Activated T-cell treated with anti-CD3 and anti-CD28 coated beads, Interleukin-2, amount 50 U/mL, for 4 hours (primary cell): ENCODE measurements around the gene TAF1B. TPM values are rescaled to one million over a fixed set of nuclear protein-coding genes. Genes with fewer than 3 reads are reported as not detected.
A peak's percentile ranks its signal among the peaks of the same experiment; 100 is the strongest.
"Not testable (repeated sequence)": the region's sequence is repeated elsewhere in the genome, so short reads cannot be mapped to it uniquely, and the experiment has no call there.

Experiments used
- ATAC-seq, 2 donors: fragments of 200-7000 bp; cut with Tn5 transposase; one replicate each; pipeline ENCODE4 v1.10.0; 2021
- DNase-seq: peaks from one replicate; pipeline ENCODE4 v3.0.0-alpha.2; 2020
- H3K27me3 Mint-ChIP-seq: one replicate; pipeline ENCODE4 v1.8.0; 2021; ENCODE audit warnings: low read depth, mixed read lengths
- H3K36me3 Mint-ChIP-seq: one replicate; pipeline ENCODE4 v1.8.0; 2022; ENCODE audit warnings: mixed read lengths; ENCODE audit not compliant: insufficient read depth
- H3K4me1 Mint-ChIP-seq: one replicate; pipeline ENCODE4 v1.8.0; 2021; ENCODE audit warnings: low read depth, mixed read lengths
- H3K4me3 Mint-ChIP-seq: one replicate; pipeline ENCODE4 v1.8.0; 2021; ENCODE audit warnings: mild to moderate bottlenecking, moderate library complexity, mixed read lengths
- H3K9me3 Mint-ChIP-seq: one replicate; pipeline ENCODE4 v1.8.0; 2021; ENCODE audit warnings: mixed read lengths
- total RNA-seq, 3 donors: library from RNA; stranded (reverse); gene quantifications; one replicate each; pipeline ENCODE4 v1.2.1, GENCODE V29; 2021

The TAF1B gene
- total RNA-seq, 3 donors from 2014 or later: 23.3 to 29.6 (median 26.4) TPM

DNA sequence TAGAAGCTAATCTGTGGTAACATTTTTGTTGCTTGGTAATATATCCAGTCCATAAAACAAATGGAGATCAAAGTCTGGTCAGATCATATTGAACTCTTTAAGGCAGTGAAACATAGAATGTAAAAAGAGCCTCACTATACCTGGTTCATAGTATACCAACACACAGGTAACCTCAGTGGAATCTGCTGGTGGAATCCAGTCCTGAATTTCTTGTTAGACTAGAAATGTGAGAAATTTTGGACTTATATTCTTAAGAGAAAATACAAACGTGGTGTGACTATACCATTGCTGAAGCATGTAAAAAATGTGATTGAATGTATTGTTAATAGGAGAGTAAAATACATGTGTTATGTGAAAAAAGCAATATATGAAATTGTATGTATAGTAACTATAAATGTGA, 62.1 kb downstream of the TAF1B start:
- ATAC-seq (no peak), DNase-seq (no peak)
- no peak overlapping the region for H3K4me3 Mint-ChIP-seq
- H3K27me3 Mint-ChIP-seq: no peaks in the 10 kb centered on the region
- no peaks in the 10 kb centered on the region for H3K9me3 Mint-ChIP-seq
- H3K36me3 Mint-ChIP-seq: peaks cover 22% of the 10 kb centered on the region
- peaks cover 1% of the 10 kb centered on the region for H3K4me1 Mint-ChIP-seq

DNA sequence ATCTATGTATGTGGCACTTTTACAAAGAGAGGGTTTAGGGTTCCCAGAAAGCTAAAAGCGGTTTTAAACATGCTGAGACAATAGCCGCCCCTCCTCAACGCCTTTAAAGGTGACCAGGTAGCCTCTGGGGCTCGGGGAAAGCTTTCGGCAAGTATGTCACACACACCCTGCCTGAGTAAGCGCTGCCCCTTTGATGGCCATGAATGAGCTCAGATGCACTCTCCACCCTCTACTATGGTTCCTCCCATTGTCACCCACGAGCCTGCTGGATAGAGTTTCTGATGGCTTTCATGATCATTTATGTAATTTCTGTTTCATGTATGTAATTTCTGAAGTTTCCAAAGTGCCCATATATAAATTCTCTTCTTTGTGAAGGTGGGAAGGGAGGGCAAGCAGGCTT, 64.1 kb downstream of the TAF1B start:
- Mint-ChIP-seq H3K27me3 (no peaks in the 10 kb centered on the region), H3K36me3 (peaks cover 31% of the 10 kb centered on the region), H3K4me3 (no peak overlapping the region), H3K9me3 (no peaks in the 10 kb centered on the region), H3K4me1 (no peaks in the 10 kb centered on the region)
- DNase-seq (no peak), ATAC-seq (no peak)

DNA sequence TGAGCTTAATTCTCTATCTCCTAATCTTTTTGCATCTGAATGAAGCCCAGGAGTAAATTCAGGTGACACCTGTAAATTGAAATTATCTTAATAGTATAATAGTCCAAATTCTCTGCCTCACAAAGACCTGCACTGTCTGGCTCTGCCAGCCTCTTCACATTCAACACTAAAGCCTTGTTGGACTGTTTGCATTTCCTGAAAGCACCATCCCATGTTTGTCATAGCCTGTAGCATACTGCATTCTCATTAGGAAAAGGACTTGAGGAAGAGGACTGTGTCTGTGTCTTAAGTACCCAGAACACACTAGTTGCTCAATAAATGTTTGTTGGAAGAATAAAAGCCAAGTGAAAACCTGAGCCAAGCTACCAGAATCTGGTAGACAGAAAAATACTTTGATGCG, 65.4 kb downstream of the TAF1B start:
- Mint-ChIP-seq H3K4me3 (no peak overlapping the region), H3K4me1 (no peaks in the 10 kb centered on the region), H3K9me3 (no peaks in the 10 kb centered on the region), H3K27me3 (no peaks in the 10 kb centered on the region), H3K36me3 (peaks cover 38% of the 10 kb centered on the region)
- no peak for DNase-seq
- no peak for ATAC-seq

DNA sequence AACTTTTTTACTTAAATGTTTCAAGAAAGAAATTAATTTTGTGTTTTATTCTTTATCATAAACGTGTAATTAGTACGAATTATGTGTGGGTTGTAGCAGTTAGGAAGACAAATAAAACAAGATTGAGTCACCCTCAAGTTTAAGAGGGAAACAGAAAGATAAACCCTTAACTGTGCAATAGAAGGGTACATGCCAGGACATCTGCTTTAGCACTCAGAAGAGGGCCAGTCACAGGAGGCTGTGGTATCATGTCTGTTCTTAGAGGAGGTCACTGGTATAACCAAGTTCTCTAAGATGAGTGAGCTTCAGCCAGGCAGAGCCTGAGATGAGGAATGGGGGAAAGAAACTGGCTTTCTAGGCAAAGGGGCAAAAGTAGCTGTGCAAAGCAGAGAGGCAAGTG, 65.8 kb downstream of the TAF1B start:
- H3K36me3 Mint-ChIP-seq: peaks cover 36% of the 10 kb centered on the region
- H3K4me3 Mint-ChIP-seq: no peak overlapping the region
- H3K27me3 Mint-ChIP-seq: no peaks in the 10 kb centered on the region
- no peaks in the 10 kb centered on the region for H3K9me3 Mint-ChIP-seq
- peaks cover under 1% of the 10 kb centered on the region for H3K4me1 Mint-ChIP-seq
- ATAC-seq (no peak), DNase-seq (no peak)

DNA sequence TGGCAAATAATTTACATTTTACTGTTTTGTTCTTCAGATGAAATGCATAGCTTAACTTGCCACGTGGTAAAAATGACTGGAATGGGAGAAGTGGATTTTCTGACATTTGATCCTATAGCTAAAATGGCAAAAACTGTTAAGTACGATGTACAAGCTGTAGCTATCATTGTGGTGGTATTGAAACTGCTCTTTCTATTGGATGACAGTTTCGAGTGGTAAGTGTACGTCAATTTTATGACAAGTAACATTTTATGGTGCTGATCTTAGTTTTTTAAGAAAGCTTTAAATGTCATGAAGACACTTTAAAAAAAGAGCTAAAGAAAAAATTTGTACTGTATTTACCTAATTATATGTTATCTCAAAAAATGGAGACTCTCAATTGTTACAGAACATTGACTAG, 67.4 kb downstream of the TAF1B start:
- ATAC-seq: no peak
- H3K4me1 Mint-ChIP-seq: peaks cover 5% of the 10 kb centered on the region
- peaks cover 40% of the 10 kb centered on the region for H3K36me3 Mint-ChIP-seq
- no peaks in the 10 kb centered on the region for H3K9me3 Mint-ChIP-seq
- no peak for DNase-seq
- H3K27me3 Mint-ChIP-seq: no peaks in the 10 kb centered on the region
- H3K4me3 Mint-ChIP-seq: no peak overlapping the region

DNA sequence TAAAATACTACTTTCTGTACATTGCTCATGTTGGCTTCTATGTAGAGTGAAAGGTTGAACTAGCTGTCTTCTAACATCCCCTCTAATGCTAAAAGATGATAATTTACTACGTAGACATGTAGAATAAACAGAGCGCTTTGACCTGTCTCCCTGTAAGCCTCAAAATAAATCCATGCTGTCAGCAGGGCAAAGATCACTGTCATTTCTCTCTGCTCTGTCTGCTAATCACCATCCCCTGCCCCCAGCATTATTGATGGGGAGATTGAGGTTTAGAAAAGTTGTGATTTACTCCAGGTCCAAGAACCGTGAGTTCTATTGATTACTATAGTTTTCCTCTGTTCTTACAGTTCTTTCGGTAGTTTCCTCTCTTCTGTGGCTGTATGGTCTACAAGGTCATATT, 69.2 kb downstream of the TAF1B start:
- H3K36me3 Mint-ChIP-seq: peaks cover 37% of the 10 kb centered on the region
- DNase-seq (no peak), ATAC-seq (no peak)
- no peaks in the 10 kb centered on the region for H3K9me3 Mint-ChIP-seq
- H3K4me3 Mint-ChIP-seq: no peak overlapping the region
- peaks cover 5% of the 10 kb centered on the region for H3K4me1 Mint-ChIP-seq
- H3K27me3 Mint-ChIP-seq: no peaks in the 10 kb centered on the region

DNA sequence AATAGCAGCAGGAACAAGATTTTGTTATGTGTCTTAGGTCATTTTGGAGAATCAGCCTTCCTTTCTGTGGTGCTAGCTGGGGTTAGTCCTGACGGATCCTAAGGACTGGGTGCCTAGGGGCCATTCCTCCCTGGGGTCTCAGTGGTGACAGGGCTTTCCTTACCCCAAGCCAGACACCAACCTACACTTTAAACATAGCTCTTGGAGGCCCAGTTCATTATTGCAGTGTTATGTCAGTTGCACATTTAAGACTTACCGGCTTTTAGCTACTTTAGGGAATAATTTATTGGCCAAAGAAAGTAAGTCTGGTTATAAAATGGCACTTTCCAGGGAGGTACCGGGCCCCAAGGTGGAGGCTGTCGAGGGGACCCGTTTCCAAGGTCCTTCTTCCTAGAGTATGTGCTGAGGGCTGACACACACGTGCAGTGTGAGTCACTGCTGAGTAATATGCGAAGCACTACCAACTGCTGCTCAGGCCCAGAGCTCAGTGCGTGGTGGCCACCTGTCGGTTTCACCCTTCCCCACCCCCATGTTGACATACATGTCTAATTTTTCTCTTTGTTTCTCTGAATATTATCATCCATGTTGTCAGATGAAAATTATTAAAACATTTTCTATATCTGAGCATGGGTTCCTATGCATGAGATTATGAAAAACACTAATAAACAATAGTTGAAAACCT, 71.3 kb downstream of the TAF1B start:
- Mint-ChIP-seq H3K4me1 (peaks cover 5% of the 10 kb centered on the region), H3K9me3 (no peaks in the 10 kb centered on the region), H3K27me3 (no peaks in the 10 kb centered on the region), H3K36me3 (peaks cover 27% of the 10 kb centered on the region), H3K4me3 (no peak overlapping the region)
- peak; percentile 7 for DNase-seq
- peak; percentile 100 for ATAC-seq

DNA sequence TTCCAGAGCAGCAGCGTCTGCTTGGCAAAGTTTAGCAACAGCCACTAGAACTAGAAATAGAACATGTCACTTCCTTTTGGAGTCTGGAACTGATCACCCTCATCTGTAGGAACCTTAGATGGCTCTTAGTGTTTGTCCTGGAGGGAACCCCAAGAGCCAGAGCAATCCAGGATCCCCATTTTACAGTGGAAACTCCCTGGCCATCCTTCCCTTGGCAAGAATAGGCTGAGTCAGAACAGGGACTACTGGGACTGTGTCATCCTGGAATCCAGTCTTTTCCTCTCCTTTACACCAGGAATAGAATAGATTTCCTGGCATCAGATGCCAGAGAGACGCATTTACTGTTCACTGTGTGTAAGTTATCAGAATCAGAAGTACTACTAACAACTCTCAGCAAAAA, 75.0 kb downstream of the TAF1B start:
- no peaks in the 10 kb centered on the region for H3K9me3 Mint-ChIP-seq
- H3K4me1 Mint-ChIP-seq: peaks cover 5% of the 10 kb centered on the region
- H3K36me3 Mint-ChIP-seq: peaks cover 34% of the 10 kb centered on the region
- DNase-seq: no peak
- ATAC-seq: no peak
- H3K27me3 Mint-ChIP-seq: no peaks in the 10 kb centered on the region
- no peak overlapping the region for H3K4me3 Mint-ChIP-seq

DNA sequence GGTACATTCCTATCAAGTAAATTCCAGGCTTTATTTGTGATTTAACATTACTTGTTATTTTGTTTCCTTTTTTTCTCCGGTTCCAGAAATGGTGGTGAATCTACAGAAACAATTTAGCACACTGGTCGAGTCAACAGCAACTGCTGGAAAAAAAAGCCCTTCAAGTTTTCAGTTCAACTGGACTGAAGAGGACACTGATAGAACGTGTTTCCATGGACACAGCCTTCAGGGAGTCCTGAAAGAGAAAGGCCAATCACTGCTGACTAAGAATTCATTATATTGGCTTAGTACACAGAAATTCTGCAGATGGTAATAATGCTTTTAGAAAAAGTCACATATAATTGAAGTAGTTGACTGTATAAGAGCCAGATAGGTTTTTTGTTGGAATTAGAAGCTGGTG, 76.2 kb downstream of the TAF1B start:
- no peak for DNase-seq
- Mint-ChIP-seq H3K27me3 (no peaks in the 10 kb centered on the region), H3K36me3 (peaks cover 31% of the 10 kb centered on the region), H3K4me3 (no peak overlapping the region), H3K4me1 (peaks cover under 1% of the 10 kb centered on the region), H3K9me3 (no peaks in the 10 kb centered on the region)
- ATAC-seq: no peak

DNA sequence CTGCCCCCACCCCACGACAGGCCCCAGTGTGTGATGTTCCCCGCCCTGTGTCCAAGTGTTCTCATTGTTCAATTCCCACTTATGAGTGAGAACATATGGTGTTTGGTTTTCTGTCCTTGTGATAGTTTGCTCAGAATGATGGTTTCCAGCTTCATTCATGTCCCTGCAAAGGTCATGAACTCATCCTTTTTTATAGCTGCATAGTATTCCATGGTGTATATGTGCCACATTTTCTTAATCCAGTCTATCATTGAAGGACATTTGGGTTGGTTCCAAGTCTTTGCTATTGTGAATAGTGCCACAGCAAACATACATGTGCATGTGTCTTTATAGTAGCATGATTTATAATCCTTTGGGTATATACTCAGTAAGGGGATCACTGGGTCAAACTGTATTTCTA, 83.7 kb downstream of the TAF1B start:
- not testable (repeated sequence) for H3K4me1 Mint-ChIP-seq, H3K4me3 Mint-ChIP-seq, ATAC-seq, DNase-seq, H3K27me3 Mint-ChIP-seq, H3K9me3 Mint-ChIP-seq
- peaks cover 55% of the 10 kb centered on the region for H3K36me3 Mint-ChIP-seq

DNA sequence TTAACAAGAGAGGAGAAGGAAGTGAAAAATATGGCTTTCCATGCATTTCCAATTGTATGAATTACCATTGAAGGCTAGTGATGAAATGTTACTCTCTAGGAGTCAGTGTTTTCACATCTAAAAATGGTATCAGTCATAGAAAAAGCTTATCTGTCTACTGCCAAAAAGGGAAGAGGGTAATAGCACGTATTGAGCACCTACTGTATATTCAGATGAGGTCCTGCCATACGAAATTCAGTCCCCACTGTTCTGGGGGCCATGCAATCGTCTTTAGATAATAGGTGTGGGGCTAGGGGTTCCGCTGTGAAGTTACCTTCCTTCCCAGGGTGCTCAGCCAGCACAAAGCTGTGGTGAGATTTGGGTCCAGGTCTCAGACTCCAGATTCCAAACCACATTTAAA, 94.0 kb downstream of the TAF1B start:
- Mint-ChIP-seq H3K36me3 (peaks cover 11% of the 10 kb centered on the region), H3K9me3 (no peaks in the 10 kb centered on the region), H3K27me3 (no peaks in the 10 kb centered on the region), H3K4me1 (no peaks in the 10 kb centered on the region), H3K4me3 (no peak overlapping the region)
- ATAC-seq (no peak), DNase-seq (no peak)

DNA sequence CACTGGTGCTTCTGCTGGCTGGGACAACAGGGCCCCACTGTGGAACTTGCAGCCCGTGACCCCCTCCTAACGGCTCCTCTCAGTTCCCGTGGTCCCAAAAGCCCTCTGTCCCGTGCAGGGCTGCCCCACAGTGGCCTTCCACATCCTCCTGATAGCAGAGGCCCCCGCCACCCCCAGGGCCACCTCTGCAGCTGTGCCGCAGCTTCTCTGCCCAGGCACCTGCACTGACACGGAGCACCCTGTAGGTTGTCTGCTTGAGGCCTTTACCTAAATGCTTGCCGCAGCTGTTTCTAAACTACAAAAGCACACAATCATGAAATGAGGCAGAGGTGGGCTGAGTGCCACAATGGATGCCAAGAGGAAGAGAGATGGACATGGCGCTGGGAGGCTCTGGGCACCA, 94.7 kb downstream of the TAF1B start:
- Mint-ChIP-seq H3K36me3 (peaks cover 8% of the 10 kb centered on the region), H3K4me1 (no peaks in the 10 kb centered on the region), H3K27me3 (no peaks in the 10 kb centered on the region), H3K9me3 (no peaks in the 10 kb centered on the region), H3K4me3 (no peak overlapping the region)
- no peak for DNase-seq
- ATAC-seq: no peak

DNA sequence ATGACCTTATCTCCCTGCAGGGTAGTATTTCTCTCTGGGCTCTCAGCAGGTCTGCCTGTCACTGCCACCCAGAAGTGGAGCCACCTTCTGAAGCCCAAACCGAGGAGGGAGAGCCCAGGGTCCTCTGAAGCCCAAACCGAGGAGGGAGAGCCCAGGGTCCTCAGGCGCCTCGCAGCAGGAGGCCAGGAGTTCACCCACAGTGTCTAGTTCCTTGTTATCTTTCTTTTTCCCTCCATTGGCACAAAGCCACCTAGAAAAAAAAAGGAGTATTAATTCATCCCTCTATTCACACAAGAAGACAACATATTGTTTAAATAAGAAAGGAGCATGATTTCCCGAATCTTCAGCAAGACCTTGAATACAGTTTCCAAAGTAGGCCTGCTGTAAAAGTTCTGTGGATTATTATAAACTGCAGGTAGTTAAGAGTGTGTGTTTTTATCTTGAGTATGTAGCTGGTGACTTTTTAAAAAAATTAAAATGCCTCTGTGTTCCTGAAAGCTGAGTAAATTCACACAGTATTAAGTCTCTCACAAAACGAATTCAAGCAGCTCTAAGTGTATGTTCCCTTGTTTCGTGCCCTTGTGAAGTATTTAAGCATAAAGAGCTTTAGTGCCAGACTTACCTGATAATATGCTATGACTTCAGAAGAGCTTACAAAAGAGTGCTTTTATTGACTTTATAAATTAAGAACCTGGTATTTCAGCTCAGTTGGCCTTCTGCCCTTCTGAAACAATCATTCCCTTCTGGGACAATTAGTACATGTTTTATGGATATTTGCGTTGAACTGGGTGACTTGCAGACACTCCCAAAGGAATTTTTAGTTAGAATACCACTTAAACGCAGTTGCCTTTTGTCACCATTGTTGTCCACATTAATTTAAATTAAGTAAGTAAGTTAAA, 96.6 kb downstream of the TAF1B start:
- H3K27me3 Mint-ChIP-seq: no peaks in the 10 kb centered on the region
- DNase-seq: no peak
- no peaks in the 10 kb centered on the region for H3K36me3 Mint-ChIP-seq
- ATAC-seq: no peak
- no peaks in the 10 kb centered on the region for H3K9me3 Mint-ChIP-seq
- no peak overlapping the region for H3K4me3 Mint-ChIP-seq
- H3K4me1 Mint-ChIP-seq: no peaks in the 10 kb centered on the region

DNA sequence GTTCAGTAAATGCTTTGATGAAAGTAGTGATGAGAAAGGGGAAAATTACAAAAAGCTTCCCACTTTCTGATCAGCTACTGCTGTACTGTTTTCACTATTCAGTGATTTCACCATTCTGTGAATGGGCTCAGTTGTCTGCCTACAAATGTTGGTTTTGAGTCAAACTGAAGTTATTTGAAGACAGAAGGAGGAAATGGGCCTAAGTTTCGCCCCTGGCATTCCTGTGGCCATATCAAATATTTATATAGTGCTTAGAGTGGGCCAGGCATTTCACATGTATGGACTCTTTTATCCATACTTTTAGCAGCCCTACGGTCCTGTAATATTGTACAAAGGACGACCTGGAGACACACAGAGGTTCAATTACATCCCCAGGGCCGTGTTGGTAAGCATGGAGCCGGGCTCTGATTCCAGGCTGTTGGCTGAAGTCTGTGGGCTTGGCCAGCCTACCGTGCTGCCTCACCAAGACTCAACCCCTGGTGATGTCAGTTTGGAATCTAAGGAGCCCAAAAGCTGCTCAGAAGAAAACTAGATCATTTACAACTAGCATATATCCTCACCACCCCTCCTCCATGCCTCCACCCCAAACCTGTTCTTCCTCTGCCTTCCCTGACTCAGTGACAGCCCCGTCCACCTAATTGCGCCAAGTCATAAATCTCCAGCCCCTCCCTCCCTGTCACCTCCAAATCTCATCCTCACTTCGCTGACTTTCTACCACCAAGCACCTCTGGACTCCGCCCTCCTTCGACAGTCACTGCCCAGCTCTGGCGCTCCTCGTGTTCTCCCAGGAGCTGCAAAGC, 98.1 kb downstream of the TAF1B start:
- peaks cover 11% of the 10 kb centered on the region for H3K27me3 Mint-ChIP-seq
- no peaks in the 10 kb centered on the region for H3K4me1 Mint-ChIP-seq
- no peaks in the 10 kb centered on the region for H3K9me3 Mint-ChIP-seq
- H3K36me3 Mint-ChIP-seq: no peaks in the 10 kb centered on the region
- no peak overlapping the region for H3K4me3 Mint-ChIP-seq
- no peak for ATAC-seq
- no peak for DNase-seq
